Activated T-helper 2 cell treated with anti-CD3 and anti-CD28 coated beads, Interferon-gamma antibody, Interleukin-2, Interleukin-4, amounts not matched to agents 10 μg/mL and 5 μg/mL and 100 μg/mL, durations not matched to agents 14 hours and 24 hours and 36 hours (primary cell): Measurements from ENCODE around the gene PNKP. TPM values are rescaled to one million over a fixed set of nuclear protein-coding genes. Genes with fewer than 3 reads are reported as not detected.

Source experiments
- DNase-seq: peaks from one replicate; pipeline ENCODE4 v3.0.0; 2021; ENCODE audit warnings: low spot score
- H3K27ac Mint-ChIP-seq: one replicate; pipeline ENCODE4 v1.8.0; 2021; ENCODE audit warnings: mixed read lengths
- H3K27me3 Mint-ChIP-seq: one replicate; pipeline ENCODE4 v1.8.0; 2021; ENCODE audit warnings: low read depth, mixed read lengths
- H3K36me3 Mint-ChIP-seq: one replicate; pipeline ENCODE4 v1.8.0; 2021; ENCODE audit warnings: low read depth, mixed read lengths
- H3K4me1 Mint-ChIP-seq: one replicate; pipeline ENCODE4 v1.8.0; 2021; ENCODE audit warnings: low read depth, mixed read lengths
- H3K4me3 Mint-ChIP-seq: one replicate; pipeline ENCODE4 v1.8.0; 2021; ENCODE audit warnings: low read depth, mild to moderate bottlenecking, moderate library complexity, mixed read lengths
- H3K9me3 Mint-ChIP-seq: one replicate; pipeline ENCODE4 v1.8.0; 2021; ENCODE audit warnings: mixed read lengths
- intact Hi-C: fragments of 100-400 bp; cut with micrococcal nuclease; formaldehyde crosslinking; loops from one replicate; pipeline ENCODE4 v1.15.1; 2023
- total RNA-seq: library from RNA; stranded (reverse); gene quantifications from 2 replicates; pipeline ENCODE4 v1.2.3, GENCODE V29; 2022

Gene PNKP
- total RNA-seq, 1 donor from 2014 or later: 117 TPM

DNA sequence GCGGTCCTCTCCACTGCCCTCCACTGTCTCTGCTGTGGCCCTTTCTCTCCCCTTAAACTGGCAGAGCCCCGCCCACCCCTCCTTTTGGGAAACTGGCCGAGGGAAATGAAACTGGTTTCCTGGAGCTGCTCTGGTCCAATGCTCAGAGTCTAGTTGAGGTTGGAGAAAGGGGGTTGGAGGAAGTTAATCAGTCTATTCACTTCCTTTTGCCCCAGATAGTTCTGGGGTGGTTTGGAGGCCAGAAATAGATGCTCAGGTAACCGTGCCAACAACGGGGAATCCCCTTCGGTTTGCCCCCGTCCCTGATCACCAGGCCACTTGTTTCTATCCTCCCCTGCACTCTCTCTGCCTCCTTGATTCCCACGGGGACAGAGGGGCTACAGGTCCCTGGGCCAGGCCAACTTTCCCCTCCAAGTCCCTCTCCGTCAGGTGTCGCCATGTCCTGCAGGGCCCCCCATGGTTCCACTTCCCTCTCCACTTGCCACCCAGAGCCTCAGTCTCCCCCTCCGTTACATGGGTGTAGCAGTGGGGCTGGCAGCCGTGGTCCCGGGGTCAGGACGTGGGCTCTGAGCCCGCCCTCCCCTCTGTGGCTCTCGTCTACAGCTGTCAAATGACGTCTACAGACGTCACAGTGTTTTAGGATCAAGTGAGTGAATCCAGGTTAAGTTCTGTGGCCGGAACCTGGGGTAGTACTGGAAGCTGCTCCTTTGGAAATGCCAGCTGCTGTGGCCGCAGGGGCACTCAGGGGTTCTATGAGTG lies 29.7 kb upstream of the PNKP start, which contains the start of gene IL4I1:
Gene IL4I1 (minus strand): TSS at position 25 of the 759 bp plus-strand sequence. CDS start 727 bp downstream, outside the sequence.
- Mint-ChIP-seq H3K27ac (peak within 1 kb of the TSS; percentile 98), H3K27me3 (no peaks in the 10 kb centered on the region), H3K4me3 (peak within 1 kb of the TSS; percentile 73), H3K36me3 (peaks cover 6% of the 10 kb centered on the region), H3K9me3 (no peaks in the 10 kb centered on the region), H3K4me1 (peaks cover 30% of the 10 kb centered on the region)
- peak; percentile 40 for DNase-seq
- intact Hi-C loops: loop anchor here (1.0 to 2.0 kb wide), 3 partner anchors 14 to 32 kb away; partner anchors contain the start of genes AKT1S1, ATF5, NUP62 and TBC1D17

- intact Hi-C loops: loop anchor here (2.0 kb wide), 2 partner anchors 15 to 33 kb away; partner anchors contain the start of genes ATF5 and NUP62
- Mint-ChIP-seq H3K27ac (peak overlapping the region; percentile 98), H3K4me1 (peaks cover 30% of the 10 kb centered on the region), H3K4me3 (peak overlapping the region; percentile 73), H3K9me3 (no peaks in the 10 kb centered on the region), H3K36me3 (peaks cover 6% of the 10 kb centered on the region), H3K27me3 (no peaks in the 10 kb centered on the region)
- DNase-seq: no peak
Measured at GRCh38 chr19:49895566-49896297, 28.4 kb upstream of the PNKP start.

- H3K36me3 Mint-ChIP-seq: peaks cover 9% of the 10 kb centered on the region
- no peaks in the 10 kb centered on the region for H3K27me3 Mint-ChIP-seq
- no peak for DNase-seq
- intact Hi-C loops: no loop called here
- peak overlapping the region; percentile 73 for H3K4me3 Mint-ChIP-seq
- H3K27ac Mint-ChIP-seq: peak overlapping the region; percentile 87
- H3K9me3 Mint-ChIP-seq: no peaks in the 10 kb centered on the region
- peaks cover 31% of the 10 kb centered on the region for H3K4me1 Mint-ChIP-seq
Measured at GRCh38 chr19:49894879-49895565, 27.6 kb upstream of the PNKP start.

- no peaks in the 10 kb centered on the region for H3K27me3 Mint-ChIP-seq
- peaks cover 17% of the 10 kb centered on the region for H3K36me3 Mint-ChIP-seq
Measured at GRCh38 chr19:49894011-49894664, 26.8 kb upstream of the PNKP start.

DNA sequence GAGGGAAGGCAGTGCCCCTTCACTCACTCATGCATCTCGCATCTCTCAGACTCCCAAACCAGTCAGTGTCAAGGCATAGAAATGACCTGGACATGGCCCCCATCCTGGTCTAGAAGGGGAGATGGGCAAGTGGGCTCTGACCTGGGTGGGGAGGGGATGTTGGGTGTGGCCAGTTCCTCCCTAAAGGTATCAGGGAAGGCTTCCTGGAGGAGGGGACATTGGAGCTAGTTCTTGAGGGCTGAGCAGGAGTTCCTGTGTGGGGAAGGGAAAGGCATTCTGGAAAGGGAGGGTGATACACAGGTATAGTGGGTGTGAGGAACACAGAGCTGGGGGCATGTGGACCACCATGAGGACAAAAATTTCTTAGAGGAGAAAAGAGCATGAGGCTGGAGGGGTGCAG lies 25.3 kb upstream of the PNKP start:
- Mint-ChIP-seq H3K4me1 (peaks cover 31% of the 10 kb centered on the region), H3K27me3 (no peaks in the 10 kb centered on the region), H3K4me3 (no peak overlapping the region), H3K36me3 (peaks cover 24% of the 10 kb centered on the region), H3K9me3 (no peaks in the 10 kb centered on the region), H3K27ac (peak overlapping the region; percentile 51)
- no peak for DNase-seq
- intact Hi-C loops: no loop called here

More at GRCh38 chr19:49894011-49894664, 26.8 kb upstream of the PNKP start:
- no peaks in the 10 kb centered on the region for H3K9me3 Mint-ChIP-seq
- peak overlapping the region; percentile 24 for H3K4me3 Mint-ChIP-seq
- intact Hi-C loops: no loop called here
- no peak for DNase-seq
- peaks cover 34% of the 10 kb centered on the region for H3K4me1 Mint-ChIP-seq
- H3K27ac Mint-ChIP-seq: peak overlapping the region; percentile 54

- no peak overlapping the region for H3K27ac Mint-ChIP-seq
- no peaks in the 10 kb centered on the region for H3K27me3 Mint-ChIP-seq
- peaks cover 23% of the 10 kb centered on the region for H3K36me3 Mint-ChIP-seq
- DNase-seq: no peak
- intact Hi-C loops: no loop called here
- peak overlapping the region; percentile 1 for H3K4me3 Mint-ChIP-seq
- H3K4me1 Mint-ChIP-seq: peaks cover 19% of the 10 kb centered on the region
- no peaks in the 10 kb centered on the region for H3K9me3 Mint-ChIP-seq
Measured at GRCh38 chr19:49891393-49891792, 24.0 kb upstream of the PNKP start.

GRCh38 chr19:49890349-49891311 lies 23.3 kb upstream of the PNKP start:
- Mint-ChIP-seq H3K36me3 (peaks cover 27% of the 10 kb centered on the region), H3K4me3 (peak overlapping the region; percentile 73), H3K27me3 (no peaks in the 10 kb centered on the region), H3K27ac (no peak overlapping the region), H3K4me1 (peaks cover 15% of the 10 kb centered on the region), H3K9me3 (no peaks in the 10 kb centered on the region)
- intact Hi-C loops: no loop called here
- peak; percentile 28 for DNase-seq

GRCh38 chr19:49889687-49890348 lies 22.4 kb upstream of the PNKP start:
- Mint-ChIP-seq H3K4me3 (peak overlapping the region; percentile 73), H3K27ac (no peak overlapping the region), H3K9me3 (no peaks in the 10 kb centered on the region), H3K4me1 (peaks cover 11% of the 10 kb centered on the region), H3K27me3 (no peaks in the 10 kb centered on the region), H3K36me3 (peaks cover 32% of the 10 kb centered on the region)
- intact Hi-C loops: no loop called here
- DNase-seq: peak; percentile 75

- no peaks in the 10 kb centered on the region for H3K27me3 Mint-ChIP-seq
- intact Hi-C loops: no loop called here
- peak overlapping the region; percentile 5 for H3K4me3 Mint-ChIP-seq
- no peak overlapping the region for H3K27ac Mint-ChIP-seq
- peaks cover 11% of the 10 kb centered on the region for H3K4me1 Mint-ChIP-seq
- H3K36me3 Mint-ChIP-seq: peaks cover 39% of the 10 kb centered on the region
- H3K9me3 Mint-ChIP-seq: no peaks in the 10 kb centered on the region
- no peak for DNase-seq
Measured at GRCh38 chr19:49889038-49889686, 21.8 kb upstream of the PNKP start.

GRCh38 chr19:49888510-49888824 lies 21.1 kb upstream of the PNKP start:
- Mint-ChIP-seq H3K4me3 (no peak overlapping the region), H3K36me3 (peaks cover 43% of the 10 kb centered on the region)
- intact Hi-C loops: no loop called here

More at GRCh38 chr19:49888510-49888824, 21.1 kb upstream of the PNKP start:
- peaks cover 11% of the 10 kb centered on the region for H3K4me1 Mint-ChIP-seq
- H3K9me3 Mint-ChIP-seq: no peaks in the 10 kb centered on the region
- no peak overlapping the region for H3K27ac Mint-ChIP-seq
- H3K27me3 Mint-ChIP-seq: no peaks in the 10 kb centered on the region
- DNase-seq: no peak
